WTC11 (cell line): ENCODE measurements around the gene PAWR. TPM values are rescaled to one million over a fixed set of nuclear protein-coding genes. Genes with fewer than 3 reads are reported as not detected.

Source experiments
- ATAC-seq: fragments of 200-7000 bp; cut with Tn5 transposase; 2 replicates; pipeline ENCODE4 v1.10.0; 2021; ENCODE audit warnings: mild to moderate bottlenecking, moderate library complexity
- CTCF ChIA-PET: fragments of 300-600 bp; sonication (Branson Sonifier 250); formaldehyde crosslinking; loops from one replicate; lab custom pipeline; 2021; ENCODE audit warnings: antibody characterized with exemption; lab: Charles Lee
- POLR2A ChIA-PET: fragments of 350-600 bp; sonication (Branson Sonifier 250); formaldehyde crosslinking; loops from one replicate; lab custom pipeline; 2021; ENCODE audit warnings: antibody characterized with exemption; lab: Charles Lee
- DNase-seq: peaks from one replicate; pipeline ENCODE4 v3.0.0; 2021; ENCODE audit warnings: low spot score
- H3K27ac Mint-ChIP-seq: 2 replicates; pipeline ENCODE4 v1.8.0; 2021; ENCODE audit warnings: mixed read lengths
- H3K27me3 Mint-ChIP-seq: 2 replicates; pipeline ENCODE4 v1.8.0; 2021; ENCODE audit warnings: low read depth, mild to moderate bottlenecking, moderate library complexity, mixed read lengths
- H3K36me3 Mint-ChIP-seq: 2 replicates; pipeline ENCODE4 v1.8.0; 2021; ENCODE audit warnings: mixed read lengths
- H3K4me1 Mint-ChIP-seq: 2 replicates; pipeline ENCODE4 v1.8.0; 2022; ENCODE audit warnings: mixed read lengths
- H3K4me3 Mint-ChIP-seq: 2 replicates; pipeline ENCODE4 v1.8.0; 2021; ENCODE audit warnings: mild to moderate bottlenecking, moderate library complexity, mixed read lengths
- H3K9me3 Mint-ChIP-seq: 2 replicates; pipeline ENCODE4 v1.8.0; 2021; ENCODE audit warnings: mixed read lengths
- AFF4 ChIP-seq: sonication (generic); formaldehyde crosslinking; IDR thresholded peaks from 2 replicates; pipeline ENCODE4 v1.8.1; 2023; ENCODE audit warnings: mild to moderate bottlenecking, missing genetic modification reagents, borderline replicate concordance
- CREM ChIP-seq: sonication (generic); formaldehyde crosslinking; IDR thresholded peaks from 2 replicates; pipeline ENCODE4 v1.8.1; 2022; ENCODE audit warnings: mild to moderate bottlenecking, missing genetic modification reagents, moderate library complexity
- CTCF ChIP-seq: fragments of 200-600 bp; IDR thresholded peaks from 2 replicates; pipeline ENCODE4 v1.8.0; 2022; ENCODE audit warnings: antibody characterized with exemption
- E2F1 ChIP-seq: sonication (generic); formaldehyde crosslinking; IDR thresholded peaks from 2 replicates; pipeline ENCODE4 v1.8.0; 2022; ENCODE audit warnings: mild to moderate bottlenecking, missing genetic modification reagents
- E2F5 ChIP-seq: sonication (generic); formaldehyde crosslinking; IDR thresholded peaks from 2 replicates; pipeline ENCODE4 v1.8.1; 2022; ENCODE audit warnings: mild to moderate bottlenecking, moderate library complexity, missing genetic modification reagents
- ELF4 ChIP-seq: sonication (generic); formaldehyde crosslinking; IDR thresholded peaks from 2 replicates; pipeline ENCODE4 v1.8.1; 2022; ENCODE audit warnings: low read depth, mild to moderate bottlenecking, moderate library complexity, missing genetic modification reagents
- ERG ChIP-seq: fragments of 250-450 bp; sonication (Bioruptor Pico); IDR thresholded peaks from 2 replicates; pipeline ENCODE4 v1.8.0; 2021; ENCODE audit warnings: mild to moderate bottlenecking
- FOXP1 ChIP-seq: sonication (generic); formaldehyde crosslinking; IDR thresholded peaks from 2 replicates; pipeline ENCODE4 v1.8.0; 2022; ENCODE audit warnings: missing genetic modification reagents, mild to moderate bottlenecking, moderate library complexity, borderline replicate concordance
- FOXP4 ChIP-seq: sonication (generic); formaldehyde crosslinking; IDR thresholded peaks from 2 replicates; pipeline ENCODE4 v1.8.0; 2022; ENCODE audit warnings: mild to moderate bottlenecking, missing genetic modification reagents
- HMGXB4 ChIP-seq: sonication (generic); formaldehyde crosslinking; IDR thresholded peaks from 2 replicates; pipeline ENCODE4 v1.8.1; 2023; ENCODE audit warnings: mild to moderate bottlenecking, moderate library complexity, missing genetic modification reagents
- MLX ChIP-seq: sonication (generic); formaldehyde crosslinking; IDR thresholded peaks from 2 replicates; pipeline ENCODE4 v1.8.1; 2023; ENCODE audit warnings: mild to moderate bottlenecking, missing genetic modification reagents, moderate library complexity
- RELA ChIP-seq: sonication (generic); formaldehyde crosslinking; IDR thresholded peaks from 2 replicates; pipeline ENCODE4 v1.8.1; 2022; ENCODE audit warnings: missing genetic modification reagents, mild to moderate bottlenecking, borderline replicate concordance
- ZMAT4 ChIP-seq: fragments of 250-450 bp; sonication (Bioruptor Pico); IDR thresholded peaks from 2 replicates; pipeline ENCODE4 v1.9.0; 2021; ENCODE audit warnings: mild to moderate bottlenecking
- ZNF121 ChIP-seq: sonication (generic); formaldehyde crosslinking; IDR thresholded peaks from 2 replicates; pipeline ENCODE4 v1.8.0; 2023; ENCODE audit warnings: missing genetic modification reagents
- ZNF138 ChIP-seq: sonication (generic); formaldehyde crosslinking; conservative IDR thresholded peaks from 2 replicates; pipeline ENCODE4 v1.8.1; 2022; ENCODE audit warnings: mild to moderate bottlenecking, moderate library complexity, missing genetic modification reagents
- ZNF232 ChIP-seq: sonication (generic); formaldehyde crosslinking; IDR thresholded peaks from 2 replicates; pipeline ENCODE4 v1.8.0; 2022; ENCODE audit warnings: mild to moderate bottlenecking, missing genetic modification reagents
- ZNF263 ChIP-seq: sonication (generic); formaldehyde crosslinking; IDR thresholded peaks from 2 replicates; pipeline ENCODE4 v1.8.1; 2022; ENCODE audit warnings: low read depth, mild to moderate bottlenecking, moderate library complexity, missing genetic modification reagents
- ZNF425 ChIP-seq: fragments of 250-450 bp; sonication (Bioruptor Pico); conservative IDR thresholded peaks from 2 replicates; pipeline ENCODE4 v1.9.0; 2021; ENCODE audit warnings: mild to moderate bottlenecking
- total RNA-seq: library from RNA; stranded (reverse); gene quantifications from 3 replicates; pipeline ENCODE4 v1.2.3, GENCODE V29; 2021

Gene PAWR
- total RNA-seq, 1 experiment from 2014 or later = 397 TPM

- H3K4me3 Mint-ChIP-seq = peak overlapping the region; percentile 31
- TF ChIP-seq AFF4 (CRISPR knock-in tag) (no peak), CREM (CRISPR knock-in tag) (no peak), ELF4 (CRISPR knock-in tag) (no peak), E2F1 (CRISPR knock-in tag) (no peak), HMGXB4 (CRISPR knock-in tag) (peak; percentile 32; the same call in 1 of the 2 replicates), E2F5 (CRISPR knock-in tag) (no peak), ZNF263 (CRISPR knock-in tag) (no peak), RELA (CRISPR knock-in tag) (no peak), ZNF121 (CRISPR knock-in tag) (no peak), ZNF232 (CRISPR knock-in tag) (no peak), ZNF425 (no peak), CTCF (peak; percentile 60; the same call in 1 of the 2 replicates), ZNF138 (CRISPR knock-in tag) (no peak), ERG (CRISPR knock-in tag) (no peak), MLX (no peak), FOXP1 (CRISPR knock-in tag) (no peak), ZMAT4 (no peak), FOXP4 (CRISPR knock-in tag) (peak; percentile 71; the same call in 1 of the 2 replicates)
Observed at GRCh38 chr12:79547735-79548609, 142.8 kb downstream of the PAWR start.

More at GRCh38 chr12:79547735-79548609, 142.8 kb downstream of the PAWR start:
- H3K27ac Mint-ChIP-seq = peak overlapping the region; percentile 99
- no peaks in the 10 kb centered on the region for H3K27me3 Mint-ChIP-seq
- ATAC-seq (peak; percentile 43), DNase-seq (peak; percentile 56)
- POLR2A ChIA-PET = interaction anchor here (0.8 to 3.5 kb wide), 4 partner anchors 39 to 387 kb away, joined by 3 to 27 read pairs (median 4); partner anchors contain the start of genes PAWR and PPP1R12A
- peaks cover 5% of the 10 kb centered on the region for H3K9me3 Mint-ChIP-seq
- peaks cover 22% of the 10 kb centered on the region for H3K36me3 Mint-ChIP-seq
- CTCF ChIA-PET = interaction anchor here (0.5 to 1.4 kb wide), 14 partner anchors 25 to 190 kb away, joined by 3 to 13 read pairs (median 3); partner anchors contain the start of gene PAWR
- H3K4me1 Mint-ChIP-seq = peaks cover 85% of the 10 kb centered on the region
